Astrocyte (in vitro differentiated cells and primary cell): ENCODE data around the gene MAN1C1. TPM values are rescaled to one million over a fixed set of nuclear protein-coding genes. Genes with fewer than 3 reads are reported as not detected.

Source experiments
- DNase-seq: peaks from one replicate; pipeline ENCODE4 v3.0.0-alpha.2; 2010; ENCODE audit warnings: low read depth
- FAIRE-seq: peaks from 2 replicates; lab custom pipeline; 2011; peaks lifted over from hg19 to GRCh38; lab: Jason Lieb, UNC
- H2AFZ ChIP-seq: 2 replicates; pipeline ENCODE4 v1.6.0; 2012; ENCODE audit warnings: low read depth, low read length, inconsistent platforms
- H3K27ac ChIP-seq: 2 replicates; pipeline ENCODE4 v1.5.1; 2011; ENCODE audit warnings: low read depth, low read length, inconsistent platforms
- H3K27me3 ChIP-seq: 2 replicates; pipeline ENCODE4 v1.6.0; 2011; ENCODE audit warnings: low read length, inconsistent platforms; ENCODE audit not compliant: insufficient read depth
- H3K36me3 ChIP-seq: 2 replicates; pipeline ENCODE4 v1.5.1; 2011; ENCODE audit warnings: low read length, inconsistent platforms; ENCODE audit not compliant: insufficient read depth
- H3K4me1 ChIP-seq: 2 replicates; pipeline ENCODE4 v1.5.1; 2011; ENCODE audit warnings: low read length, inconsistent platforms; ENCODE audit not compliant: insufficient read depth
- H3K4me2 ChIP-seq: 2 replicates; pipeline ENCODE4 v1.6.0; 2012; ENCODE audit warnings: low read length, inconsistent platforms
- H3K4me3 ChIP-seq: 2 replicates; pipeline ENCODE4 v1.5.1; 2011; ENCODE audit warnings: low read depth, mild to moderate bottlenecking, low read length, inconsistent platforms; ENCODE audit not compliant: insufficient read depth
- H3K79me2 ChIP-seq: 2 replicates; pipeline ENCODE4 v1.6.0; 2012; ENCODE audit warnings: mild to moderate bottlenecking, low read length, inconsistent platforms; ENCODE audit not compliant: insufficient read depth
- H3K9ac ChIP-seq: 2 replicates; pipeline ENCODE4 v1.6.0; 2012; ENCODE audit warnings: mild to moderate bottlenecking, low read length, inconsistent platforms
- H3K9me3 ChIP-seq: 2 replicates; pipeline ENCODE4 v1.5.1; 2012; ENCODE audit warnings: low read depth, mild to moderate bottlenecking, low read length, inconsistent platforms; ENCODE audit not compliant: insufficient read depth
- H4K20me1 ChIP-seq: 2 replicates; pipeline ENCODE4 v1.6.0; 2012; ENCODE audit warnings: low read length, inconsistent platforms; ENCODE audit not compliant: insufficient read depth
- H3K27ac Mint-ChIP-seq: one replicate; pipeline ENCODE4 v1.8.0; 2021; ENCODE audit warnings: mild to moderate bottlenecking, mixed read lengths; ENCODE audit not compliant: unreplicated experiment
- H3K27me3 Mint-ChIP-seq: one replicate; pipeline ENCODE4 v1.8.0; 2021; ENCODE audit warnings: low read depth, mixed read lengths; ENCODE audit not compliant: unreplicated experiment
- H3K36me3 Mint-ChIP-seq: one replicate; pipeline ENCODE4 v1.8.0; 2021; ENCODE audit warnings: low read depth, mixed read lengths; ENCODE audit not compliant: unreplicated experiment
- H3K4me1 Mint-ChIP-seq: one replicate; pipeline ENCODE4 v1.8.0; 2021; ENCODE audit warnings: low read depth, mixed read lengths; ENCODE audit not compliant: unreplicated experiment
- H3K4me3 Mint-ChIP-seq: one replicate; pipeline ENCODE4 v1.8.0; 2021; ENCODE audit warnings: mild to moderate bottlenecking, moderate library complexity, mixed read lengths; ENCODE audit not compliant: unreplicated experiment
- H3K9me3 Mint-ChIP-seq: one replicate; pipeline ENCODE4 v1.8.0; 2021; ENCODE audit warnings: mild to moderate bottlenecking, mixed read lengths; ENCODE audit not compliant: unreplicated experiment
- CTCF ChIP-seq: IDR thresholded peaks from 2 replicates; pipeline ENCODE4 v1.5.1; 2011; ENCODE audit warnings: low read depth, mild to moderate bottlenecking, inconsistent platforms, low read length, moderate library complexity; ENCODE audit not compliant: insufficient read depth
- EZH2 ChIP-seq: IDR thresholded peaks from 2 replicates; pipeline ENCODE4 v1.6.1; 2012; ENCODE audit warnings: mild to moderate bottlenecking, low read length, inconsistent platforms; ENCODE audit not compliant: insufficient read depth
- total RNA-seq: library from RNA; stranded (reverse); gene quantifications from 2 replicates; pipeline ENCODE4 v1.2.1, GENCODE V29; 2021

Gene MAN1C1
- total RNA-seq, 1 donor from 2014 or later = 0.86 TPM

GRCh38 chr1:25787760-25788166 lies 171.2 kb downstream of the MAN1C1 start:
- Histone ChIP-seq H3K4me3 (no peak overlapping the region), H2AFZ (no peak overlapping the region), H3K27ac (no peak overlapping the region), H3K79me2 (no peaks in the 10 kb centered on the region), H3K4me1 (peaks cover 14% of the 10 kb centered on the region), H3K36me3 (no peaks in the 10 kb centered on the region), H3K27me3 (no peaks in the 10 kb centered on the region), H4K20me1 (no peaks in the 10 kb centered on the region), H3K9me3 (no peaks in the 10 kb centered on the region), H3K4me2 (no peak overlapping the region), H3K9ac (no peak overlapping the region)
- no peaks in the 10 kb centered on the region for H3K9me3 Mint-ChIP-seq
- no peaks in the 10 kb centered on the region for H3K36me3 Mint-ChIP-seq
- H3K27me3 Mint-ChIP-seq = peaks cover 27% of the 10 kb centered on the region
- no peak overlapping the region for H3K27ac Mint-ChIP-seq
- FAIRE-seq (no peak), DNase-seq (no peak)
- H3K4me1 Mint-ChIP-seq = peaks cover 11% of the 10 kb centered on the region
- H3K4me3 Mint-ChIP-seq = no peak overlapping the region
- TF ChIP-seq EZH2 = no peak
- no peak for TF ChIP-seq CTCF

GRCh38 chr1:25790472-25790871 lies 173.9 kb downstream of the MAN1C1 start:
- Histone ChIP-seq H3K36me3 (no peaks in the 10 kb centered on the region), H3K9me3 (no peaks in the 10 kb centered on the region), H3K27ac (no peak overlapping the region), H3K27me3 (no peaks in the 10 kb centered on the region), H2AFZ (no peak overlapping the region), H3K9ac (no peak overlapping the region), H3K79me2 (no peaks in the 10 kb centered on the region), H3K4me2 (no peak overlapping the region), H3K4me1 (peaks cover 12% of the 10 kb centered on the region), H3K4me3 (no peak overlapping the region), H4K20me1 (no peaks in the 10 kb centered on the region)
- no peak overlapping the region for H3K27ac Mint-ChIP-seq
- peaks cover 21% of the 10 kb centered on the region for H3K4me1 Mint-ChIP-seq
- TF ChIP-seq CTCF (no peak), EZH2 (no peak)
- DNase-seq (no peak), FAIRE-seq (no peak)
- peaks cover 2% of the 10 kb centered on the region for H3K36me3 Mint-ChIP-seq
- peaks cover 1% of the 10 kb centered on the region for H3K9me3 Mint-ChIP-seq
- H3K4me3 Mint-ChIP-seq = no peak overlapping the region
- H3K27me3 Mint-ChIP-seq = peaks cover 31% of the 10 kb centered on the region

DNA sequence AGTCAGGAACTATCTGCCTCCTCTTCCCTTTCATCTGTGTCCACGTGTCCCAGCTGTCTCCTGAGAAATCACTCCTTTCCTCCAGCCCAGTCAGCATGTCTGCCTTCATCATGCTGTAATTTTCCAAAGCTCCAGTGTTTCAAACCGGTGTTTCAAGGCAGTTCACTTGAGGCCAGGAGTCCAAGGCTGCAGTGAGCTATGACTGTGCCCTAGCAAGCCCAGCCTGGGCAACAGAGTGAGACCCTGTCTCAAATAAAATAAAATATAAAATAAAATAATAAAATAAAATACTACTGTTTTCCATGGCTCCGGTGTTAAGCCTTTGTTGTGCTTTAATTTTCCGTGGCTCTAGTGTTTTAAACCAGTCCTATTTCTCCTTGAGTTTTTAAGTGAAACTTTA lies 175.5 kb downstream of the MAN1C1 start:
- H3K9me3 ChIP-seq = no peaks in the 10 kb centered on the region
- no peak overlapping the region for H3K9ac ChIP-seq
- DNase-seq (no peak), FAIRE-seq (no peak)
- Mint-ChIP-seq H3K9me3 (peaks cover 1% of the 10 kb centered on the region), H3K4me1 (peaks cover 16% of the 10 kb centered on the region), H3K27ac (no peak overlapping the region), H3K36me3 (peaks cover 2% of the 10 kb centered on the region), H3K27me3 (peaks cover 34% of the 10 kb centered on the region), H3K4me3 (no peak overlapping the region)
- no peaks in the 10 kb centered on the region for H4K20me1 ChIP-seq
- no peak for TF ChIP-seq CTCF
- TF ChIP-seq EZH2 = no peak
- H2AFZ ChIP-seq = no peak overlapping the region
- H3K27me3 ChIP-seq = no peaks in the 10 kb centered on the region
- no peaks in the 10 kb centered on the region for H3K79me2 ChIP-seq
- H3K4me1 ChIP-seq = peaks cover 5% of the 10 kb centered on the region
- no peak overlapping the region for H3K27ac ChIP-seq
- no peaks in the 10 kb centered on the region for H3K36me3 ChIP-seq
- no peak overlapping the region for H3K4me3 ChIP-seq
- no peak overlapping the region for H3K4me2 ChIP-seq
